MM.1S (cell line): ENCODE measurements around the gene CD79A.
A peak's percentile ranks its signal among the peaks of the same experiment; 100 is the strongest.
"Not testable (repeated sequence)": the region's sequence is repeated elsewhere in the genome, so short reads cannot be mapped to it uniquely, and the experiment has no call there.

Experiments used
- DNase-seq: peaks from one replicate; pipeline ENCODE4 v3.0.0-alpha.2; 2015
- H2AFZ ChIP-seq: fragments of 300-600 bp; sonication (generic); 2 replicates; pipeline ENCODE4 v1.6.0; 2016; ENCODE audit warnings: antibody characterized with exemption, low read length
- H3F3A ChIP-seq: fragments of 300-600 bp; sonication (generic); 2 replicates; pipeline ENCODE4 v1.6.1; 2016; ENCODE audit warnings: mild to moderate bottlenecking, antibody characterized with exemption, low read length, moderate library complexity, mixed read lengths; ENCODE audit not compliant: insufficient read depth
- H3K27ac ChIP-seq: fragments of 300-600 bp; sonication (generic); 2 replicates; pipeline ENCODE4 v1.5.1; 2016; ENCODE audit warnings: mild to moderate bottlenecking, low read length
- H3K27me3 ChIP-seq: fragments of 300-600 bp; sonication (generic); replicated peaks from 2 replicates; pipeline ENCODE4 v1.6.0; 2016; ENCODE audit warnings: low read length; ENCODE audit not compliant: insufficient read depth
- H3K36me3 ChIP-seq: fragments of 300-600 bp; sonication (generic); replicated peaks from 2 replicates; pipeline ENCODE4 v1.6.1; 2016; ENCODE audit warnings: mild to moderate bottlenecking, low read length, mixed read lengths; ENCODE audit not compliant: insufficient read depth
- H3K4me1 ChIP-seq: fragments of 300-600 bp; sonication (generic); 2 replicates; pipeline ENCODE4 v1.6.1; 2016; ENCODE audit warnings: low read length, mixed read lengths
- H3K4me2 ChIP-seq: fragments of 300-600 bp; sonication (generic); 2 replicates; pipeline ENCODE4 v1.6.0; 2016; ENCODE audit warnings: low read depth, low read length
- H3K4me3 ChIP-seq: fragments of 300-600 bp; sonication (generic); 2 replicates; pipeline ENCODE4 v1.5.1; 2016; ENCODE audit warnings: low read length, mixed read lengths
- H3K79me2 ChIP-seq: fragments of 300-600 bp; sonication (generic); 2 replicates; pipeline ENCODE4 v1.6.1; 2016; ENCODE audit warnings: mixed run types, low read length, mixed read lengths
- H3K9ac ChIP-seq: fragments of 300-600 bp; sonication (generic); 2 replicates; pipeline ENCODE4 v1.6.1; 2016; ENCODE audit warnings: low read length, mixed read lengths
- H3K9me2 ChIP-seq: fragments of 300-600 bp; sonication (generic); replicated peaks from 2 replicates; pipeline ENCODE4 v1.6.1; 2016; ENCODE audit warnings: mild to moderate bottlenecking, low read length, mixed read lengths; ENCODE audit not compliant: insufficient read depth
- H3K9me3 ChIP-seq: fragments of 300-600 bp; sonication (generic); replicated peaks from 2 replicates; pipeline ENCODE4 v1.6.1; 2016; ENCODE audit warnings: mild to moderate bottlenecking, low read length, mixed read lengths; ENCODE audit not compliant: insufficient read depth
- H4K20me1 ChIP-seq: fragments of 300-600 bp; sonication (generic); 2 replicates; pipeline ENCODE4 v1.6.1; 2016; ENCODE audit warnings: mild to moderate bottlenecking, low read length, moderate library complexity, mixed read lengths; ENCODE audit not compliant: insufficient read depth
- CTCF ChIP-seq: fragments of 300-600 bp; sonication (generic); IDR thresholded peaks from 2 replicates; pipeline ENCODE4 v1.5.1; 2016; ENCODE audit warnings: antibody characterized with exemption, low read length, mixed read lengths
- EZH2 ChIP-seq: fragments of 300-600 bp; sonication (generic); optimal IDR thresholded peaks from 2 replicates; pipeline ENCODE3; 2017; ENCODE audit warnings: low read depth, mild to moderate bottlenecking, antibody characterized with exemption, low read length, mixed read lengths

Gene CD79A

GRCh38 chr19:41872384-41872774 is 4.7 kb upstream of the CD79A start:
- Histone ChIP-seq H3K4me3 (no peak overlapping the region), H3K9me3 (no peaks in the 10 kb centered on the region), H3K4me2 (peak overlapping the region; percentile 27; the same call in 1 of the 2 replicates), H3K9ac (peak overlapping the region; percentile 1; the same call in 1 of the 2 replicates), H4K20me1 (peaks cover 24% of the 10 kb centered on the region; the same call in 1 of the 2 replicates), H3K4me1 (peaks cover 72% of the 10 kb centered on the region), H3K27me3 (no peaks in the 10 kb centered on the region), H3K36me3 (peaks cover 9% of the 10 kb centered on the region), H3K27ac (peak overlapping the region; percentile 80), H3F3A (peaks cover 71% of the 10 kb centered on the region), H2AFZ (no peak overlapping the region), H3K9me2 (no peaks in the 10 kb centered on the region), H3K79me2 (peaks cover 25% of the 10 kb centered on the region)
- TF ChIP-seq CTCF (no peak), EZH2 (no peak)
- DNase-seq, result no peak

GRCh38 chr19:41872775-41873647 is 4.1 kb upstream of the CD79A start:
- H3K9me2 ChIP-seq, result no peaks in the 10 kb centered on the region
- peak; percentile 51 for DNase-seq
- no peak overlapping the region for H3K4me2 ChIP-seq
- TF ChIP-seq EZH2, result no peak
- TF ChIP-seq CTCF, result peak; percentile 57
- H3K27ac ChIP-seq, result no peak overlapping the region
- H3K9me3 ChIP-seq, result no peaks in the 10 kb centered on the region
- H3F3A ChIP-seq, result peaks cover 65% of the 10 kb centered on the region
- H4K20me1 ChIP-seq, result peaks cover 17% of the 10 kb centered on the region; the same call in 1 of the 2 replicates
- no peaks in the 10 kb centered on the region for H3K27me3 ChIP-seq
- H3K4me1 ChIP-seq, result peaks cover 69% of the 10 kb centered on the region
- no peak overlapping the region for H2AFZ ChIP-seq
- peaks cover 9% of the 10 kb centered on the region for H3K36me3 ChIP-seq
- H3K9ac ChIP-seq, result no peak overlapping the region
- H3K79me2 ChIP-seq, result peaks cover 18% of the 10 kb centered on the region
- no peak overlapping the region for H3K4me3 ChIP-seq

- H3K27ac ChIP-seq, result peak overlapping the region; percentile 64; the same call in 1 of the 2 replicates
- not testable (repeated sequence) for H3K79me2 ChIP-seq, H3K9me3 ChIP-seq, H2AFZ ChIP-seq, H3K9ac ChIP-seq, H3K36me3 ChIP-seq, H3K4me3 ChIP-seq, H4K20me1 ChIP-seq, DNase-seq, H3K27me3 ChIP-seq, H3K9me2 ChIP-seq
- H3F3A ChIP-seq, result peaks cover 38% of the 10 kb centered on the region
- H3K4me1 ChIP-seq, result peaks cover 40% of the 10 kb centered on the region
- H3K4me2 ChIP-seq, result peak overlapping the region; percentile 42; the same call in 1 of the 2 replicates
These were observed 1.1 kb upstream of the CD79A start for GRCh38 chr19:41875973-41876372.
